Chondrocyte (in vitro differentiated cells): ENCODE results near the gene CABP7. TPM values are rescaled to one million over a fixed set of nuclear protein-coding genes. Genes with fewer than 3 reads are reported as not detected.

Experiments
- DNase-seq: peaks from one replicate; pipeline ENCODE4 v3.0.0; 2021; ENCODE audit warnings: mixed read lengths, low spot score
- H3K27ac Mint-ChIP-seq: one replicate; pipeline ENCODE4 v1.8.0; 2021; ENCODE audit warnings: mild to moderate bottlenecking, moderate library complexity, mixed read lengths; ENCODE audit not compliant: unreplicated experiment
- H3K27me3 Mint-ChIP-seq: 2 replicates; pipeline ENCODE4 v1.8.0; 2021; ENCODE audit warnings: low read depth, mixed read lengths
- H3K36me3 Mint-ChIP-seq: 2 replicates; pipeline ENCODE4 v1.8.0; 2021; ENCODE audit warnings: low read depth, mixed read lengths
- H3K4me1 Mint-ChIP-seq: 2 replicates; pipeline ENCODE4 v1.8.0; 2021; ENCODE audit warnings: low read depth, mild to moderate bottlenecking, mixed read lengths
- H3K4me3 Mint-ChIP-seq: one replicate; pipeline ENCODE4 v1.8.0; 2021; ENCODE audit warnings: mild to moderate bottlenecking, moderate library complexity, mixed read lengths; ENCODE audit not compliant: unreplicated experiment
- H3K9me3 Mint-ChIP-seq: 2 replicates; pipeline ENCODE4 v1.8.0; 2021; ENCODE audit warnings: low read depth, mixed read lengths
- CTCF ChIP-seq: fragments of 200-600 bp; sonication (generic); IDR thresholded peaks from 2 replicates; pipeline ENCODE4 v1.5.0; 2021; ENCODE audit warnings: antibody characterized with exemption, mild to moderate bottlenecking, moderate library complexity
- total RNA-seq: library from RNA; stranded (reverse); gene quantifications from 3 replicates; pipeline ENCODE4 v1.2.1, GENCODE V29; 2021

The CABP7 gene
- total RNA-seq, 1 donor from 2014 or later, result not detected

- Mint-ChIP-seq H3K36me3 (peaks cover 3% of the 10 kb centered on the region), H3K4me1 (no peaks in the 10 kb centered on the region), H3K27me3 (no peaks in the 10 kb centered on the region), H3K4me3 (no peak overlapping the region), H3K9me3 (no peaks in the 10 kb centered on the region), H3K27ac (no peak overlapping the region)
- no peak for TF ChIP-seq CTCF
- DNase-seq, result no peak
These were observed 20.4 kb downstream of the CABP7 start for GRCh38 chr22:29740216-29740615.

- Mint-ChIP-seq H3K9me3 (no peaks in the 10 kb centered on the region), H3K4me1 (no peaks in the 10 kb centered on the region), H3K4me3 (no peak overlapping the region), H3K27me3 (no peaks in the 10 kb centered on the region), H3K27ac (no peak overlapping the region), H3K36me3 (peaks cover 7% of the 10 kb centered on the region)
- TF ChIP-seq CTCF, result no peak
- no peak for DNase-seq
These were observed 22.1 kb downstream of the CABP7 start for GRCh38 chr22:29741926-29742325.

GRCh38 chr22:29742326-29742725, 22.5 kb downstream of the CABP7 start:
- no peaks in the 10 kb centered on the region for H3K27me3 Mint-ChIP-seq
- peaks cover 8% of the 10 kb centered on the region for H3K36me3 Mint-ChIP-seq
- H3K4me1 Mint-ChIP-seq, result no peaks in the 10 kb centered on the region
- H3K4me3 Mint-ChIP-seq, result no peak overlapping the region
- no peaks in the 10 kb centered on the region for H3K9me3 Mint-ChIP-seq
- no peak for DNase-seq
- TF ChIP-seq CTCF, result no peak
- no peak overlapping the region for H3K27ac Mint-ChIP-seq

- no peak for TF ChIP-seq CTCF
- Mint-ChIP-seq H3K9me3 (no peaks in the 10 kb centered on the region), H3K4me3 (no peak overlapping the region), H3K27me3 (no peaks in the 10 kb centered on the region), H3K4me1 (no peaks in the 10 kb centered on the region), H3K27ac (no peak overlapping the region), H3K36me3 (peaks cover 16% of the 10 kb centered on the region)
- no peak for DNase-seq
These were observed 25.1 kb downstream of the CABP7 start for GRCh38 chr22:29744902-29745301.

GRCh38 chr22:29747832-29748231, 28.0 kb downstream of the CABP7 start:
- no peak for TF ChIP-seq CTCF
- H3K4me3 Mint-ChIP-seq, result no peak overlapping the region
- H3K9me3 Mint-ChIP-seq, result no peaks in the 10 kb centered on the region
- peaks cover 13% of the 10 kb centered on the region for H3K36me3 Mint-ChIP-seq
- H3K4me1 Mint-ChIP-seq, result no peaks in the 10 kb centered on the region
- DNase-seq, result no peak
- peak overlapping the region; percentile 65 for H3K27ac Mint-ChIP-seq
- no peaks in the 10 kb centered on the region for H3K27me3 Mint-ChIP-seq
